A673 (cell line): Measurements from ENCODE around the gene ZMYND8.

ENCODE experiments used
- CTCF ChIP-seq: fragments of 300-800, 200-600 bp; sonication (generic); conservative IDR thresholded peaks from 2 replicates; pipeline ENCODE4 v1.5.1; 2017; ENCODE audit warnings: low read depth, mild to moderate bottlenecking, antibody characterized with exemption, low read length, moderate library complexity, mixed read lengths
- EZH2 ChIP-seq: fragments of 200-600 bp; sonication (generic); IDR thresholded peaks from 2 replicates; pipeline ENCODE4 v1.6.1; 2017; ENCODE audit warnings: borderline replicate concordance, low read depth, mild to moderate bottlenecking, mixed read lengths, antibody characterized with exemption, low read length; ENCODE audit not compliant: poor library complexity, severe bottlenecking

- TF ChIP-seq CTCF (no peak), EZH2 (no peak)
These were observed 90.5 kb downstream of the ZMYND8 start for GRCh38 chr20:47265984-47266383.
